HPDE6-E6E7 (cell line): ENCODE data around the gene TMSB10.
"Not testable (repeated sequence)": the region's sequence is repeated elsewhere in the genome, so short reads cannot be mapped to it uniquely, and the experiment has no call there.

Experiments used
- DNase-seq: peaks from one replicate; pipeline ENCODE4 v3.0.0; 2011; ENCODE audit warnings: missing footprints; ENCODE audit errors: extremely low spot score

The TMSB10 gene

DNA sequence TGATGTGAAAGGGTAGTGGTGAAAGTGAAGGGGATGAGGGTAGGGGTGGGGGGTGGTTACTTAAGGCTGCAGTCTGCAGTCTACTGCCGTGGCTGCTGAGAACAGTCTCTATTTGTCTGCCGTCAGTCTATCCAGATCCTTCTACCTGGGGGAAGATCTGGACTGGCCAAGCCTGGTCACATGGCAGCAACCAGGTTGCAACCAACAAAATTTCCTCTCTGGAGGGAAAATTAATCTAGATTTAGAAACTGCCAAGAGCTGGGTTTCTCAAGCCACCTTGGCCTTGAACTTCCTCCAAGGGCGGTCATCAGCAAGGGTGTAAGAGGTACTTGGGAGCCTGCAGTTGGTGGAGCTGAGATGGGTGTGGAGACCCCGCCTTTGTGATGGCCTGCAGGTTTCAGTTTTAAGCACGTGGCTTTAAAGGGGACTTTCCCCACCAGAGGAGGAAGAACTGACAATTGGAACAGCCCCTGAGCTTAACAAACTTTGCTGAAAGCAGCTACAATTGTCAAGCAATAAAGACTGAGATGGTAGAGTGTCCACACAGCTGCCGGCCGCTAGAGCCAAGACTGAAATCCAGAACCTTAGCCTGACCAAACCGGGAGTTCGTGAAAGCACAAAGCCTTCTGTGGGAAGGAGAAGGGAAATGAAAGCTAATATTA lies 34.1 kb downstream of the TMSB10 start:
- DNase-seq: no peak

DNA sequence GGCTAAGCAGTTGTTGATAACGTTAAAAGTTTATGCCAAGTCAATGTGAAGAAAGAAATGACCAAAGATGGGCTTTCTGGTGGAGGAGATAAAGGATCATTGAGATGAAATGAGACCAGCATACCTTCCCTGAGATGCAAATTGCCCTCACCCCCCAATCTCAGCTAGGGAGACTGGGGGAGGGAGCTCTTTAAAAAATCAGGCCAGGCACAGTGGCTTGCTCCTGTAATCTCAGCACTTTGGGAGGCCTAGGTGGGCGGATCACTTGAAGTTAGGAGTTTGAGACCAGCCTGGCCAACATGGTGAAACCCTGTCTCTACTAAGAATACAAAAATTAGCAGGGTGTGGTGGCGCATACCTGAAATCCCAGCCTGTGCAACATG lies 34.6 kb downstream of the TMSB10 start:
- DNase-seq: no peak

DNA sequence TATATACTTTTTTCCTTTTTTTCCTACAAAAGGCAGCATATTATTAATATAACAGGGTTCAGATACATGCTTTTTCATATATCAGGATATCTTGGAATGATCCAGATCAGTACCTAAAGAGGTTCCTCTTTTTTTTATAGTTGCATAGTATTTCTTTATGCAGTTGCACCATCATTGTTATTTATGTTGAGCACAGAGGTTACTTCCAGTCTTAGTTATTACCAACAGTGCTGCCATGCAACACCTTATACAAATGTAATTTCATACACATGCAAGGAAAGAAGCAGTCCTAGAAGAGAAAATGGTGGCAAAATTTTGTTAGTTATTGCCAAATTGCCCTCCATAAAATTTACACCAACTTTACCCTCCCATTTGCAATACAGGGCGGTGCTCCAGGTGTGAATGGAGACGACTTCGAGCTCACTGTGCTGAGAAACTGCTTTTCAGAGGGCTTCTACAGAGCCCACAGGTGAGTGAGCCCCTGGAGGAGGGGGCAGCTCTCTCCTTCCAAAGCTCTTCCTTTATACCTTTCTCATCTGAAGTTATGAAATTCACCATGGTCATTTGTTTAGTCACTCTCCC lies 35.5 kb downstream of the TMSB10 start:
- DNase-seq: no peak

DNA sequence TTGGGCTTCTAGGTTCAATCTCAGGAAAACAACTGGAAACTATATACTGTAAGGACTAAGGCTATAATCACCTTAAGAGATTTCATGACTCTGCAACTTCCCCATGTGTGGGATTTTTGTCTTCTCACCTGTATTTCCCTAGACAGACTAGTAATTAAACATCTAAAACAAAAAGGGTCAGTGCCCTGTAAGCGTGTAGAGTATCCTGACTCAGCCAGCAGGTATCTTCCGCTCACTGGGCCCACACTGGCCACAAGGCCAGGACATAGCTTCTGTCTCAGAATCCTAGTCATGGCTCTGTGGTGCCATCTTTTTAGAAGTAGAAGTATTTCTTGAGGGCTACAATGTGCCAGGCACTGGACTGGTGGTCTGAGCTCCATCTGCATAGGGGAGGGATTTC lies 36.7 kb downstream of the TMSB10 start:
- no peak for DNase-seq

DNA sequence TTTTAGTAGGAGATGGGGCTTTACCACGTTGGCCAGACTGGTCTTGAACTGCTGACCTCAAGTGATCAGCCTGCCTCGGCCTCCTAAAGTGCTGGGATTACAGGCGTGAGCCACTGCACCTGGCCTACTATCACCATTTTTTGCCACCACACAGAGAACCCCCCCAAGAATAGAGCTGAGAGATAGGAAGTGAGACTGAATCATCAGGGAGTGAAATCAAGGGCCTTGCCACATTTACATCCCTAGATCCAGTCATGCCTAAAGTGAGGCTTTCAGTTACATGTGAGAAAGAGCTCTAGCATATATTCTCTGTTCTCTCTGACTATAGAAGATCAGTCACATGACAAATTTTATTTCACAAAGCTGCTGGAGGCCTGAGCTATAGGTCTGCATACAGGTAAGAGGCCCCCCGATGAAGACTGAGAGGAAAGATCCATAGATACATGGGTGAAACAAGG lies 37.5 kb downstream of the TMSB10 start:
- no peak for DNase-seq

DNA sequence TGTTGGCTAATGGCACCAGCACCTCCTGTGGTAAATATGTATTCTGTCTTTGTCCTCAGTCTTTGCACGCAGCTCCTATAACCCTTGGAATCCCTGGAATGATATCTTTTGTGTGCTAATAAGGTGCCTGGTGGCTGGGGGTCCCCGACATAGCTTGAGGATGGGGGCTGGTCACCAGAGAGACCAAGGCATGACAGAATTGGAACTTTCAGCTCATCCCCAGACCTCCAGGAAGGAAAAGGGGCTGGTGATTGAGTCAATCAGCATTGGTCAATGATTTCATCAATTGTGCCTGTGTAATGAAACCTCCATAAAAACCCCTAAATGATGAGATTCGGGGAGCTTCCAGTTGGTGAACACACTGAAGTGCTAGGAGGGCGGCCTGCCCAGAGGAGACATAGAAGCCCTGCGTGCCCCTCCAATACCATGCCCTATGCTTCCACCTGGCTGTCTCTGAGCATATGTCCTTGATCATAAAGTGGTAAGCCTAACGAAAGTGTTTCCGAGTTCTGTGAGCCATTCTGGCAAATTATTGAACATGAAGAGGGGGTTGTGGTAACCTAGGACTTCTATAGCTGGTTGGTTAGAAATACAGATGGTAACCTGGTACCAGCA lies 38.9 kb downstream of the TMSB10 start:
- no peak for DNase-seq

DNA sequence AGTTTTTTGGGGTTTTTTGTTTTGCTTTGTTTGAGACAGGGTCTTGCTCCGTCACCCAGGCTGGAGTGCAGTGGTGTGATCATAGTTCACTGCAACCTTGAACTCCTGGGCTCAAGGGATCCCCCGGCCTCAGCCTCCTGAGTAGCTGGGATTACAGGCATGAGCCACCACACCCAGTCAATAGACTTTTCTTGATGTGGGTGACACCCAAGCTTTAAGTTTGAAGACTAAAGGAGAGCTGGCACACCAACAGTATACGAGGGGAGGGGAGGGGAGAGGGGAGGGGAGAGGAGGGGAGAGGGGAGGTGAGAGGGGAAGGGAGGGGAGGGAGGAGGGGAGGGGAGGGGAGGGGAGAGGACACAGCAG lies 40.4 kb downstream of the TMSB10 start:
- not testable (repeated sequence) for DNase-seq

DNA sequence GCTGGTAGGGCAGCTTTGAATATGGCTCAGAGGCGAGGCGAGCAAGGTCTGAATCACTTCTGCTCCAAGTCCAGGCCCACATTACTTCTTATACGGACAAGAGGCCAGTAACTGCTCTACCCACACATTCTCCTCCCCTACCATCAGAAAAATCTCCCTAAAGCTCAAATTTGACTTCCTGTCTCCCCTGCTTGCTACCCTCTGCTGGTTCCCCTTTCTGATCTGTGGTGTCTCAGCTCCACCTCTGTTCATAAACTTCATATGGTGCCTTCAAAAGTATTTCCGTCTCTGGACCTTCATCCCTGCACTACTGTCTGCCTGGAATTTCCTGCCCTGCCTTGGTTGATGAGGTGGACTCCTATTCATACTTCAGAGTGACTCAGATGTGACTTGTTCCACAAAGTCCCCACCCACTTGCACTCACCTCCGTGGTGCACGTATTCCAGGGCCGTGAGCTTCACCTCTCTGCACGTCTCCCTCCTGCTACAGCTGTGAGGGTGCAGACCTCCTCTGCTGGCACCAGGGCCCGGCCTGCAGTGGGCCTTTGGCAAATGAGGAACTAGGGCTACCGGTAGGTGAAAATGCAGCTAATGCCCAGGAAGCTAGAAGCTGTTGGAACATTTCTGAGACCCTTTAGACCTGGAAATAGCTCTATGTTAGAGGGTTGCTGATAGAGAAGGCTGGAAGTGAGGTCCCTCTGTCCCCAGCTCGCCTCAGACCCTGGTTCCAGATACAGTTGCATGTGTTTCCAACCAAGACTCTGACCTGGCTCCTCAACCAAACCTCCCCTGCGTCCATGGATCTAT lies 41.0 kb downstream of the TMSB10 start:
- peak; percentile 96 for DNase-seq

DNA sequence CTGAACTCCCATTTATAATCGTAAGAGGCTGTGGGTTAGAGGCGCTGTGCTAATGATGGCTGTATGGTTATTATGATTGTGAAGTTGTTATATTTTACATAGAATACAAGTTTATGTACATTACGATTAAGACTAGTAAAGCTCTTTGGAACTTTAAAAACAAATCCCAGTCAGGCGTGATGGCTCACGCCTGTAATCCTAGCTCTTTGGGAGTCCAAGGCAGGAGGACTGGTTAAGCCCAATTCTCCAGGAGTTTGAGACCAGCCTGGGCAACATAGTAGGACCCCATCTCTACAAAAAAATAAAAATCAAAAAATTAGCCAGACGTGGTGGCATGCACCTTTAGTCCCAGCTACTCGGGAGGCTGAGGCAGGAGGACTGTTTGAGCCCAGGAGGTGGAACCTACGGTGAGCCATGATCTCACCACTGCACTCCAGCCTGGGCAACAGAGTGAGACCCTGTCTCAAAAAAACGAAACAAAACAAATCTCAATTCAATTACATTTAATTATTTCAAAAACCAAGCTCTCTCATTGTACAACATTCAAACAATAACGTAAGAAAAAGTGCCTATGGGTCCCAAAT lies 41.6 kb downstream of the TMSB10 start:
- no peak for DNase-seq

DNA sequence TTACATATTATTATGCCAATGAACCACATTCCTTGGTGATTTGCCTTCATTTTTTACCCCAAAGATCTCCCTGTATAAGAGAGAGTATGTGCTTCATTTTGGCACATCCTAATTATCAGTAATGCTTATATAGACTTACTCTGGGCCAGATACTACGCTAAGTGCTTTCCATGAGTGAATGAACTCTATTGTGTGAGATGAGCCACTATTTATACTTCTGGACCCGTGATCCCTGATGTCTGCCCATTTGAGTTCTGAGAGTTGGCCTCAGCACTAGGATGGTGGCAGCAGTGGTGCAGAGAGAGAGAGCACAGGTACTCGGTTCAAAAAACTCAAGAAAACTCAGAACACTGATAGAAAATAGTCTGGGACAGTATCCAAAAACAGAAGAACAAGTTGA lies 48.1 kb downstream of the TMSB10 start:
- no peak for DNase-seq

DNA sequence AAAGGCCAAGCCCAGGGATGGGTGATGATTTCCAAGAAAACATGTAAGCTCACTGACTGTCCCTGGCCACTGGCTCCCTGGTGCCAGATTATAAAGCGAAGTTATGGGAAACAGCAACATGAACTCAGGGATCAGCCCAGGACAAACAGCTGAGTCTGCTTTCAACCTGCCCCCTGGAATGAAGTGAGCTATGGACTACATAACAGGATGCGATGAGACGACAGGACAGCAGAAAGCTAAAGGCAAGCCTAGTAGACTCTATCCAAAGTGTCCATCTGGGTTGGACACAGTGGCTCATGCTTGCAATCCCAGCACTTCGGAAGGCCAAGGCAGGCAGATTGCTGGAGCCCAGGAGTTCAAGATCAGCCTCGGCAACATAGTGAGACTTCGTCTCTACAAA lies 48.9 kb downstream of the TMSB10 start:
- no peak for DNase-seq
